ENCODE results near the gene PFDN4.
"Not testable (repeated sequence)": the region's sequence is repeated elsewhere in the genome, so short reads cannot be mapped to it uniquely, and the experiment has no call there.

GRCh38 chr20:54248705-54249104, 40.8 kb downstream of the PFDN4 start:
- not testable (repeated sequence) for TF ChIP-seq ZFP3 (CRISPR knock-in tag; IDR thresholded peaks at IDR 0.05); TCF4 (CRISPR knock-in tag; IDR thresholded peaks at IDR 0.05; ENCODE audit: borderline replicate concordance); ZNF565 (CRISPR knock-in tag; conservative IDR thresholded peaks at IDR 0.05; ENCODE audit: low read depth)

All from SK-N-SH treated with all-trans-retinoic acid at 6 μM for 48 hours (cell line).